NCI-H2171 treated with DMSO at 0.1 percent for 48 hours (cell line): Measurements from ENCODE around the gene CLPX.
A peak's percentile ranks its signal among the peaks of the same experiment; 100 is the strongest.
"Not testable (repeated sequence)": the region's sequence is repeated elsewhere in the genome, so short reads cannot be mapped to it uniquely, and the experiment has no call there.

Experiments used
- DNase-seq: peaks from one replicate; lab custom pipeline; 2025; lab: John Stamatoyannopoulos, UW

CLPX gene

GRCh38 chr15:65206750-65207149 is 21.6 kb upstream of the CLPX start:
- DNase-seq = no peak

DNA sequence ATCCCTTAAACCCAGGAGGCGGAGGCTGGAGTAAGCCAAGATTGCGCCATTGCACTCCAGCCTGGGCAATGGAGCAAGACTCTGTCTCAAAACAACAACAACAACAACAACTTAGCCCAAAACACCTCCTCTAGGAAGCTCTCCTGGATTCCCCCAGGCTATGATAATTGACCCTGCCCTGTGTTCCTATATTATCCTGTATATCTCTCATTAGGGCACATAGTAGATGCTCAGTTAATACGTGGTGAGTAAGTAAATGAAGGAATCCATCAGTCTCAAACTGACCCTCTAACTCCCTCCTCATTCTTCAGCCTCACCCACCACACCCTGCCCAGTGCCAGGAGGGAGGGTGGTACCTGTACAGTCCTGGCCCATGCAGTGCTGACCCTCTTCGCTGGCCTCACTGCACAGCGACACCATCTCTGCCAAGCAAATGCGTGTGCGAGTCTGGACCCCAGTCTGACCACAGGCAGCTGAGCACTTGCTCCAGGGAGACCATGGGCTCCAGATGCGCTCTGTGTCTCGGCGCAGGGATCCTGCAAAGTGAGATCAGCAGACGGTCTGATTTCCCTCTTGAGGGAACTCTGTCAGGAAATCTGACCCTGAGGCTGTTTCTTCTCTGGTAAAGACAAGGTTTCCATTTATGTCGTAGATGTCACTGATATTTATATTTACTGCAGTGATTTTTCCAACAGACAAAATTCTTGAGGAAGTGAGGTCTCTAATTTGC is 20.0 kb upstream of the CLPX start:
- DNase-seq = no peak

- DNase-seq = no peak
Observed at GRCh38 chr15:65204236-65204930, 19.2 kb upstream of the CLPX start.

DNA sequence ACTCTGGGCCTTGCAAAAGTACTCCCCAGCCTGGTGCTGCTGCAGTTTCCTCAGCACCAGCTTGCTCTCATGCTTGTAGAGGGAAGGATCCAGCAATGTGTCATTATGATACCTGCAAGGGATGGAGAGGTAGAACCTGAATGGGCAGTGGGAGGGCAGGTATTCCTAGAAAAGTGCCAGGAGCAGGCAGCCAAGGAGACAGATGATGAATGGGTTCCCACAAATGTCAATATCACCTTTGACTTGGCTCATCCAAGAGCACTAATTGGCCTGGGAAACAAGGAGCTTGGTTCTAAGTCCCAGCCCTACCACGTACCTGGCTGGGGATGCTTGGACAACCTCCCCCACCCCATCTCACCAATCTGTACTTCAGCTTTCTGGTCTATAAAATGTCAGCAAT is 16.8 kb upstream of the CLPX start:
- DNase-seq = no peak

GRCh38 chr15:65198571-65198970 is 13.4 kb upstream of the CLPX start:
- no peak for DNase-seq

DNA sequence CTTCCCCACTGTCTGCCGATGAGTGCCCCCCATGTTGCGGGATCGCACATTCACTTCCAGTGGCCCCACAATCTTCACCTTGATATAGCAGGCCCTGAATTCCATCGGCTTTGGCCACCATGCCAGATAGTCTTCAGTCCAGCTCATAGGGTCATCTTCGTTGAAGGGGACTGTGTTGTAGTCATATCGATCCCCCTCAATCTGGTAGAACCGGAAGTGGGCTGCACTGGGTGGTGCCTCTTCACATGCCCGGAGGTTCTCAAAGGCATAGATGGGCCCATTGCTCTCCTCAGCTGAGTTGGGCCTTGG is 12.1 kb upstream of the CLPX start:
- DNase-seq = no peak

DNA sequence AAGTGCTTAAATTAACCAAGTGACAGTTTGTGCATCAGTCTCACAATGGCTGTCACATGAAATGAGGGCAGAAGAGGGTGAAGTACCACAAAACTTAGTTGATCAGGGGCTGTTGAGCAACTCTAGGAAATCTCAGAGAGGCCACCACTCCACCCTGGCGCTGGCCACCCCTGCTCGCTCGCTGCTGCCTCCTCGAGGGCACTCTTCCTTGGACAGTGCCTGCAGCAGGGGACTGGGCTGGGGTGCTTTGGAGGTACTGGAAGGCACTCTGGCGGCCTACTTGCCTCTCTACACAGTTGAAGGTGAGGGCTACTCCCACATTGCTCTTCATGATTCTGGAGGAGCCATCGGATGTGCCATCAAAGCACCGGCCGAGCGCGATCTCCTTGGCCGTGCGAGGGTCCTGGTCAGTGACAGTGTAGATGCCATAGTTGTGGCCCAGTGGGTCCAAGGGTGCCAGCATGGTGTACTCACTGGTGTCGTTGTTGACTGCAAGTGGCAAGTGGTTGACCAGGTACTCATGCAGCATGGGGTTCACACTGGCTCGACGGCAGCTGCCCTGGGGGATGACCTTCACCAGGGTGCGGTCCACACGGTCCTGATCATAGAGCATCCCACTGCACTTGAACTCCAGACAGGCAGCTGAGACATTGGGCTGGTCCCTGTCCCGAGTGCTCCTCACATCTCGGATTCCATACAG is 11.6 kb upstream of the CLPX start:
- no peak for DNase-seq

GRCh38 chr15:65195548-65195923 is 10.4 kb upstream of the CLPX start:
- peak; percentile 26 for DNase-seq

- peak; percentile 46 for DNase-seq
Observed at GRCh38 chr15:65194826-65195547, 9.8 kb upstream of the CLPX start.

GRCh38 chr15:65192016-65192415 is 6.9 kb upstream of the CLPX start:
- no peak for DNase-seq

GRCh38 chr15:65189102-65189740 is 4.1 kb upstream of the CLPX start:
- peak; percentile 75 for DNase-seq

DNA sequence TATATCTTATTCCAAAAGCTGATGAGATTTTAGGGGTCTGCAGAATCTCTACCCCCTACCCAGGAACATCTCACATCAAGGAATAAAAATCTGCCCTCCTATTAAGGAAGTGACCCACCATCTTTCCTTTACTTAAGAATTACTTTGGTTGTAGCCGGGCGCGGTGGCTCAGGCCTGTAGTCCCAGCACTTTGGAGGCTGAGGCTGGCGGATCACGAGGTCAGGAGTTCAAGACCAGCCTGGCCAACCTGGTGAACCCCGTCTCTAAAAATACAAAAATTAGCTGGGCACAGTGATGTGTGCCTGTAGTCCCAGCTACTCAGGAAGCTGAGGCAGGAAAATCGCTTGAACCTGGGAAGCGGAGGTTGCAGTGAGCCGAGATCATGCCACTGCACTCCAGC is 3.3 kb upstream of the CLPX start:
- not testable (repeated sequence) for DNase-seq

DNA sequence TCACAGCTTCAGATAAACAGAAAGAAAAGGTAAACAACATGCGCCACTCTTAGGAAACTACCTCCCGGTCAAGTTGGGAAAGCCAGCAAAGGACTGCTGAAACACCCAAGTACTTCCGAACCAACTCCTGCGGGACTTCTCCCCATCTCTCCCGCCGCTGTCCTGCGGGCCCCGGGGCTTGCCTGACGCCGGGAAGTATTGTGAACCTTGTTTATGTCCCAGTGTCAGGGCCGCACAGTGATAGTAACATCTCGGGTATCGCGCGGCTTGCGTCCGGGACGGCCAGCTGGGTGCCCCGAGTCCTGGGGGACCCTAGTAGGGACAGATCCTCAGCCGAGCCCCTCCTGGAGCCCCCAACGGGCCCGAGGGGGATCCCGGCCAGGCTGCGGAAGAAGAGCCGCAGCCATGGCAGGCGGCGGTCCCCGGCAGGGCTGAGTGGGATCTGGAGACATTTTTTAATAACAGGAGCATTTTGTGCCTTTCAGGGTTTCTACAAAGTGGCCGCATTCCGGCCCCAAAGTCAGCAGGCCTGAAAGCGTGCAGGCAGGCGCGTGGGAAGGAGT is 756 bp downstream of the CLPX start:
- DNase-seq = peak; percentile 32

DNA sequence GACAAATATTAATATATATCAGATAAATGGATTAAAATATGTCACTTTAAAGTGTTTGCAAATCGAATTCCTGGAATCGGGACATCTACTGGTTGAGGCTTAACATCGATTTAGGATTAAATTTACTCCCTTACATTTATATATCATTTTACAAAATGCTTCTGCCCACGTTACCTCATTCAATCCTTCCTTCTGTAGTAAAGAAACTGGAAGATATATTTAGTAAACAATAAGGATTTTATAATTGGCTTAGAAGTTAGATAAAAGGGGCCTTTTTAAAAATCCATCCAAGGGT is 1.3 kb downstream of the CLPX start:
- DNase-seq = no peak

DNA sequence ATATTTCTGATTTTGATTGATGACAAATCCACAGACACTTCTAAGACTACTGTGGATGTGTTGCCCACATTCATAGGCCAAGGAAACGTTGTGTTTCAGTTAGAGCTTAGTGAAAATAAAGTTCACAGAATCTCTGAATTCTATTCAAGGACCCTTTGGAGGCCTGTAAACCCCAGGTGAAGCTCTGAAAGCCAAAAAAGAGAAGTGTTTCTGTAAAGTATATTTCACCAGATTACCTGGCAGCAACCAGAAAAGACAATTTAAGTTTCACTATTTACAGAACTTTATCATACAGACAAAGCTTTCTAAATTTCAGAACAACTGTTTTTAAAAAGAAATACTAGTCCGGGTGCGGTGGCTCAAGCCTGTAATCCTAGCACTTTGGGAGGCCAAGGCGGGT is 2.6 kb downstream of the CLPX start:
- no peak for DNase-seq

DNA sequence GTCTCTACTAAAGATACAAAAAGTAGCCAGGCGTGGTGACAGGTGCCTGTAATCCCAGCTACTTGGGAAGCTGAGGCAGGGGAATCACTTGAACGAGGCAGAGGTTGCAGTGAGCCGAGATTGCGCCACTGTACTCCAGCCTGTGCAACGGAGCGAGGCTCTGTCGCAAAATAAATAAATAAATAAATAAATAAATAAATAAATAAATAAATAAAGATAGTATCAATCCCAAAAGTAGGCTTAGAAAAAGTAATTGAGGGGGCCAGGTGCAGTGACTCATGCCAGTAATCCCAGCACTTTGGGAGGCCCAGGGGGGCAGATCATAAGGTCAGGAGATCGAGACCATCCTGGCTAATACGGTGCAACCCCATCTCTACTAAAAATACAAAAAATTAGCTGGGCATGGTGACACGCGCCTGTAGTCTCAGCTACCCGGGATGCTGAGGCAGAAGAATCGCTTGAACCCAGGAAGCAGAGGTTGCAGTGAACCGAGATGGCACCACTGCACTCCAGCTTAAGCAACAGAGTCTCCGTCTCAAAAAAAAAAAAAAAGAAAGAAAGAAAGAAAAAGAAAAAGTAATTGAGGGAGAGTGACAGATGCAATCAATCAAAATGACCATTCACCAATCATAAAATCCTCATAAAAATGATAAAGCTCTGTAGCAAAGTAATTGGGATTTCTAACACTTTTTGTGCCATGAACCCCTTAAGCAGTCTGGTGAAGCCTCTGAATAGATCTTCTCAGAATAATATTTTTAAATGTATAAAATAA is 3.4 kb downstream of the CLPX start:
- DNase-seq = not testable (repeated sequence)

DNA sequence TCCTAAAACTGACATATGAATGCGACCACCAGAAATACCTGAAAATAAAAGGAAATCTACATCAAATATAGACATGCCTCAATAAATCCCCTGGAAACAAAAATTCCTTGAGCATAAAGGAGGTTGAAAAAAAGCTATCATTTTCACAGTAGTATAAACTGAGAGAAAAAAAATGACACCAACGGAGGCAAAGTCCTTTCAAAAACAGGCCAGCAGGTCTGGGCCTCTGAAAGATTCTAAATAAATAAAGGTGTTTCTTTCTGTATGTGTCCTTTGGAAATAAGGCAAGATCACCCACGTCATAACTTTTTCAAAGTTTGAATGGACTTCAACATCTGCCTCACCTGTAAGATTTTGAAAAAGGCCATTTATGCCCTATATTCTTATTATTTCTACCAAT is 5.0 kb downstream of the CLPX start:
- no peak for DNase-seq

- no peak for DNase-seq
Observed at GRCh38 chr15:65177901-65178300, 7.2 kb downstream of the CLPX start.

- DNase-seq = no peak
Observed at GRCh38 chr15:65176056-65176455, 9.1 kb downstream of the CLPX start.

DNA sequence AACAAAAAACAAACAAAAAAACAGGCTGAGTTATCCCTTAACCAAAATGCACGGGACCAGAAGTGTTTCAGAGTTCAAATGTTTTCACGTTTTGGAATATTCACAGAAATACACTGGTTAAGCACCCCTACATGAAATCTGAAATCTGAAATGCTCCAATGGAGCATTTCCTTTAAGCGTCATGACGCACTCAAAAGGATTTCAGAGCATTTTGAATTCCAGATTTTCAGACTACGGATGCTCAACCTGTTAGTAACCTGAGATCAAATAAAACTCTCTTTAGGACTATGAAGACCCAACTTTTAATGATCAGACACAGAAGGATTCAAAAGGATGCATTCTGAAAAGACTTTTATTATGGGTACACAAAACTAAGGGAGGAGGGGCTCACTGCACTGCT is 9.6 kb downstream of the CLPX start:
- DNase-seq = no peak

DNA sequence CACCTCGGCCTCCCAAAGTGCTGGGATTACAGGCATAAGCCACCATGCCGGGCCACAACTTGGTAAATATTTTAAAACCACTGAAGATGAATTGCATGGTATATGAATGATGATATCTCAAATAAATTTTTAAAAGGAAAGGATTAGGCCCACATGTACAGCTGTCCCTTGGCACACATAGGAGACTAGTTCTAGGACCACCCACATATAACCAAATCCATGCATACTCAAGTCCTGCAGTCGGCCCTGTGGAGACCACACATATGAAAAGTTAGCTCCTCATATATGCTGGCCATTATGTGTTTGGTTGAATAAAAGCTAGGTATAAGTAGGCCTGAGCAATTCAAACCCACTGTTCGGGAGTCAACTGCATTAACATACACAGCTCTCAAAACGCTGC is 10.6 kb downstream of the CLPX start:
- DNase-seq = no peak
